T-cell (primary cell): ENCODE results near the gene GZMH. TPM values are rescaled to one million over a fixed set of nuclear protein-coding genes. Genes with fewer than 3 reads are reported as not detected.

Experiments
- ATAC-seq, 4 experiments: fragments of 200-7000 bp in 3 of 4; fragments of 150-1000 bp in 1 of 4; cut with Tn5 transposase; replicated peaks in 1 of 4; 1 replicate in 3 of 4; 2 replicates in 1 of 4; pipeline ENCODE4 v1.10.0; 2021; ENCODE audit warnings: moderate library complexity in 3 of 4, mild to moderate bottlenecking in 2 of 4, moderate number of reproducible peaks in 1 of 4
- CTCF ChIA-PET, 2 donors: fragments of 300-600 bp; sonication (Branson Sonifier 250); formaldehyde crosslinking; loops; one replicate each; lab custom pipeline; 2022; ENCODE audit warnings: antibody characterized with exemption in 2 of 2; lab: Charles Lee
- POLR2A ChIA-PET, 2 donors: fragments of 300-600 bp; sonication (Branson Sonifier 250); formaldehyde crosslinking; loops; one replicate each; lab custom pipeline; 2022; ENCODE audit warnings: antibody characterized with exemption in 2 of 2; lab: Charles Lee
- DNase-seq, 35 experiments: peaks; one replicate each; pipeline versions ENCODE4 v3.0.0 to v3.0.0-alpha.2; 2013 to 2023
- H3K27ac ChIP-seq: one replicate; pipeline ENCODE4 v1.5.1; 2013; ENCODE audit warnings: low read length
- H3K27me3 ChIP-seq, 2 experiments: replicated peaks in 1 of 2; 1 replicate in 1 of 2; 2 replicates in 1 of 2; pipeline versions ENCODE4 v1.6.1 to v1.7.0; 2013; ENCODE audit warnings: low read length in 1 of 2, mixed read lengths in 1 of 2; ENCODE audit not compliant: control insufficient read depth in 2 of 2, insufficient read depth in 2 of 2; ENCODE audit errors: extremely low read depth in 1 of 2
- H3K36me3 ChIP-seq, 2 donors: 1 replicate in 1 of 2; 2 replicates in 1 of 2; pipeline versions ENCODE4 v1.6.1 to v1.7.0; 2013; ENCODE audit warnings: low read length in 1 of 2; ENCODE audit not compliant: control insufficient read depth in 2 of 2, insufficient read depth in 1 of 2; ENCODE audit errors: extremely low read depth in 1 of 2
- H3K4me1 ChIP-seq, 2 experiments: 1 replicate in 1 of 2; 2 replicates in 1 of 2; pipeline versions ENCODE4 v1.6.1 to v1.7.0; 2013; ENCODE audit warnings: low read length in 2 of 2, mixed read lengths in 1 of 2; ENCODE audit not compliant: insufficient read depth in 2 of 2, control insufficient read depth in 1 of 2; ENCODE audit errors: extremely low read depth in 1 of 2
- H3K4me3 ChIP-seq, 2 donors: 1 replicate in 1 of 2; 2 replicates in 1 of 2; pipeline versions ENCODE4 v1.5.1 to v1.7.0; 2013; ENCODE audit warnings: mild to moderate bottlenecking in 2 of 2, low read length in 1 of 2, moderate library complexity in 1 of 2; ENCODE audit not compliant: control insufficient read depth in 1 of 2; ENCODE audit errors: extremely low read depth in 1 of 2
- H3K9me3 ChIP-seq: 2 replicates; pipeline ENCODE4 v1.7.0; 2013
- H3K27ac Mint-ChIP-seq, 2 donors: one replicate each; pipeline ENCODE4 v1.8.0; 2020 to 2021; ENCODE audit warnings: mild to moderate bottlenecking in 2 of 2, mixed read lengths in 2 of 2
- H3K27me3 Mint-ChIP-seq, 2 donors: one replicate each; pipeline ENCODE4 v1.8.0; 2021 to 2022; ENCODE audit warnings: mixed read lengths in 2 of 2
- H3K36me3 Mint-ChIP-seq: one replicate; pipeline ENCODE4 v1.8.0; 2021; ENCODE audit warnings: mixed read lengths
- H3K4me1 Mint-ChIP-seq, 3 donors: one replicate each; pipeline ENCODE4 v1.8.0; 2020 to 2022; ENCODE audit warnings: mixed read lengths in 3 of 3, mild to moderate bottlenecking in 1 of 3
- H3K4me3 Mint-ChIP-seq, 3 donors: one replicate each; pipeline ENCODE4 v1.8.0; 2020 to 2022; ENCODE audit warnings: mild to moderate bottlenecking in 3 of 3, mixed read lengths in 3 of 3, moderate library complexity in 3 of 3
- H3K9me3 Mint-ChIP-seq, 3 donors: one replicate each; pipeline ENCODE4 v1.8.0; 2020 to 2022; ENCODE audit warnings: mixed read lengths in 3 of 3
- WGBS: methylation state at CpG from one replicate; pipeline ENCODE4 v1.1.5; 2013; ENCODE audit warnings: missing lambda C conversion rate; ENCODE audit not compliant: insufficient coverage; 5-methylcytosine and 5-hydroxymethylcytosine counted together
- total RNA-seq, 35 experiments: library from RNA in 6 of 35; stranded (reverse) in 6 of 35; fragments of 120-200 nt in 1 of 35; gene quantifications; one replicate each; pipeline versions ENCODE4 v1.2.1 to v1.2.4 and lab custom pipeline; 2013 to 2026

GZMH gene
- total RNA-seq, 5 donors from 2014 or later (not counting 1 experiment from before 2014, with no cell fraction given): 4.0 to 148 (median 21.3) TPM

GRCh38 chr14:24613747-24614146, 4.3 kb upstream of the GZMH start:
- CTCF ChIA-PET: no interaction called here
- WGBS: no CpG with 5 or more reads among the region's 2 CpGs
- no peak for DNase-seq

GRCh38 chr14:24613241-24613640, 3.8 kb upstream of the GZMH start:
- Mint-ChIP-seq H3K4me3 (no peak overlapping the region), H3K4me1 (peaks cover 11 to 36% (median 14%) of the 10 kb centered on the region in 3 donors), H3K9me3 (peaks cover 0 to 7% (median 0%) of the 10 kb centered on the region in 3 donors), H3K36me3 (no peaks in the 10 kb centered on the region), H3K27me3 (peaks cover 0 to 3% of the 10 kb centered on the region in 2 donors), H3K27ac (peak overlapping the region in 1 of 2 donors; percentile 20)
- ATAC-seq (no peak), DNase-seq (no peak)
- POLR2A ChIA-PET: no interaction called here
- CTCF ChIA-PET: no interaction called here
- Histone ChIP-seq H3K9me3 (no peaks in the 10 kb centered on the region), H3K27me3 (no peaks in the 10 kb centered on the region), H3K36me3 (no peaks in the 10 kb centered on the region), H3K4me1 (peaks cover 0 to 30% of the 10 kb centered on the region in 2 experiments), H3K27ac (peak overlapping the region; percentile 40), H3K4me3 (no peak overlapping the region)
- no CpG with 5 or more reads among the region's 1 CpG for WGBS

More at GRCh38 chr14:24613747-24614146, 4.3 kb upstream of the GZMH start:
- H3K27ac Mint-ChIP-seq: peak overlapping the region in 1 of 2 donors; percentile 20
- no peaks in the 10 kb centered on the region for H3K36me3 Mint-ChIP-seq
- Histone ChIP-seq H3K36me3 (no peaks in the 10 kb centered on the region), H3K4me3 (no peak overlapping the region), H3K27ac (peak overlapping the region; percentile 40), H3K4me1 (peaks cover 0 to 26% of the 10 kb centered on the region in 2 experiments), H3K9me3 (no peaks in the 10 kb centered on the region), H3K27me3 (no peaks in the 10 kb centered on the region)
- peaks cover 11 to 32% (median 12%) of the 10 kb centered on the region in 3 donors for H3K4me1 Mint-ChIP-seq
- H3K4me3 Mint-ChIP-seq: no peak overlapping the region
- H3K27me3 Mint-ChIP-seq: peaks cover 0 to 3% of the 10 kb centered on the region in 2 donors
- POLR2A ChIA-PET: no interaction called here
- no peak for ATAC-seq
- H3K9me3 Mint-ChIP-seq: peaks cover 0 to 7% (median 0%) of the 10 kb centered on the region in 3 donors

- Mint-ChIP-seq H3K9me3 (peaks cover 0 to 7% (median 0%) of the 10 kb centered on the region in 3 donors), H3K36me3 (no peaks in the 10 kb centered on the region), H3K27ac (peak overlapping the region; percentile 3 to 20), H3K4me1 (peaks cover 15 to 44% (median 18%) of the 10 kb centered on the region in 3 donors), H3K27me3 (peaks cover 0 to 3% of the 10 kb centered on the region in 2 donors), H3K4me3 (no peak overlapping the region)
- CTCF ChIA-PET: no interaction called here
- DNase-seq: peak in 1 of 35 experiments; percentile 40
- POLR2A ChIA-PET: no interaction called here
- Histone ChIP-seq H3K27ac (peak overlapping the region; percentile 40), H3K27me3 (no peaks in the 10 kb centered on the region), H3K36me3 (no peaks in the 10 kb centered on the region), H3K4me1 (peaks cover 0 to 40% of the 10 kb centered on the region in 2 experiments), H3K9me3 (no peaks in the 10 kb centered on the region), H3K4me3 (no peak overlapping the region)
- ATAC-seq: no peak
These were observed 2.7 kb upstream of the GZMH start for GRCh38 chr14:24612196-24612595.

DNA sequence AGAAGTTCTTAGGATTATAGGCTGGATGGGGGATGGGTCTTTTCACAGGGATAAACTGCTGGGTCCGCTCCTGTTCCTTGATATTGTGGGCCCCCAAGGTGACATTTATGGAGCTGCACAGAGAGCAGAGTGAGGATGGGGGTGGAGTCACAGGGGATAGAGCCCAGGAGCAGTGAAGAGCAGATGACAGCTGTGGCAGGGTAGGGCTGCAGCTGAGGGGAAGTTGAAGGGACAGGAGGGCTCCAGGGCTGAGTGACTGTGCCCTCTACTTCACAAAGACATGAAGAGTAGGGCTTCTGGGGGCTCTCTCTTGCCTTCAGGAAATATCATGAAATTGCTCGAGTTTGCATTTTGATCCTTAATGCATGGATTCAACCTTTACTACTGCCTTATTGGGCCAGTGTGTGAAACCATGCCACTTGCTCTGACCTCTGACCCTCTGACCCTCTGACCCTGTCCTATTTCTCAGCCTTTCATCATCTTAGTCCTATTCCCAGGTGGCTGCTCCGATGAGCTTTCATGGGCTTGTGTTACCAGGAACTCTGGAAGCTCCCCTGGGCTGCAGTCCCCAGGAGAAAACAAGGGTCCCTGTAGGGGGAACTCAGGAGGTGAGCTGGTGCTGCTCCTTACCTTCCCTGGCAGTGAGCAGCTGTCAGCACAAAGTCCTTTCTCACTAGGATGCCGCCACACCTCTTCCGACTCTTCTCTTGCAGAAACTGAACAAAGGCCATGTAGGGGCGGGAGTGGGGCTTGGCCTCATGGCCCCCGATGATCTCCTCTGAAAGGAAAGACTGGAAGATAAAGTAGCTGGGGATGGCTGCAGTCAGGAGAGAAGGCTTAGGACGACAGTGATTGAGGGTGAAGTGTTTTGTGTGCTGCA, 1.6 kb downstream of the GZMH start:
- H3K4me1 ChIP-seq: peaks cover 5 to 54% of the 10 kb centered on the region in 2 experiments
- DNase-seq (no peak), ATAC-seq (no peak)
- Mint-ChIP-seq H3K4me3 (peak overlapping the region; percentile 37 to 58 (median 39)), H3K4me1 (peaks cover 15 to 53% (median 26%) of the 10 kb centered on the region in 3 donors), H3K9me3 (peaks cover 0 to 7% (median 0%) of the 10 kb centered on the region in 3 donors), H3K27me3 (peaks cover 0 to 4% of the 10 kb centered on the region in 2 donors), H3K27ac (peak overlapping the region in 1 of 2 donors; percentile 75), H3K36me3 (no peaks in the 10 kb centered on the region)
- no peaks in the 10 kb centered on the region for H3K9me3 ChIP-seq
- H3K27ac ChIP-seq: peak overlapping the region; percentile 56
- ChIA-PET CTCF (no interaction called here), POLR2A (no interaction called here)
- H3K4me3 ChIP-seq: peak overlapping the region in 1 of 2 donors; percentile 38
- WGBS: 59% methylated on average over 4 of the region's 8 CpGs
- peaks cover 0 to 6% of the 10 kb centered on the region in 2 experiments for H3K27me3 ChIP-seq
- H3K36me3 ChIP-seq: no peaks in the 10 kb centered on the region

GRCh38 chr14:24607081-24607480, 2.4 kb downstream of the GZMH start:
- WGBS: 14% methylated on average over 2 of the region's 4 CpGs
- ChIA-PET CTCF (no interaction called here), POLR2A (no interaction called here)
- H3K27me3 Mint-ChIP-seq: peaks cover 0 to 2% of the 10 kb centered on the region in 2 donors
- Histone ChIP-seq H3K27ac (no peak overlapping the region), H3K4me3 (peak overlapping the region in 1 of 2 donors; percentile 38), H3K36me3 (no peaks in the 10 kb centered on the region), H3K4me1 (peaks cover 5 to 46% of the 10 kb centered on the region in 2 experiments), H3K27me3 (peaks cover 0 to 6% of the 10 kb centered on the region in 2 experiments), H3K9me3 (no peaks in the 10 kb centered on the region)
- DNase-seq: peak in 2 of 35 experiments; percentile 9 to 31
- H3K4me1 Mint-ChIP-seq: peaks cover 15 to 46% (median 19%) of the 10 kb centered on the region in 3 donors
- H3K36me3 Mint-ChIP-seq: no peaks in the 10 kb centered on the region
- peaks cover 0 to 7% (median 0%) of the 10 kb centered on the region in 3 donors for H3K9me3 Mint-ChIP-seq
- ATAC-seq: peak in 1 of 4 experiments; percentile 36
- H3K4me3 Mint-ChIP-seq: peak overlapping the region; percentile 5 to 58 (median 39)
- H3K27ac Mint-ChIP-seq: peak overlapping the region; percentile 55 to 75

GRCh38 chr14:24606297-24606696, 3.2 kb downstream of the GZMH start:
- CTCF ChIA-PET: interaction anchor here (0.6 to 0.9 kb wide), 3 partner anchors 19 to 104 kb away, joined by 3 to 8 read pairs (median 3); no protein-coding TSS in a partner anchor
- POLR2A ChIA-PET: no interaction called here
- DNase-seq (no peak), ATAC-seq (no peak)
- H3K4me3 Mint-ChIP-seq: no peak overlapping the region
- Histone ChIP-seq H3K4me1 (peaks cover 5 to 42% of the 10 kb centered on the region in 2 experiments), H3K4me3 (peak overlapping the region in 1 of 2 donors; percentile 38), H3K27ac (no peak overlapping the region), H3K27me3 (peaks cover 0 to 6% of the 10 kb centered on the region in 2 experiments), H3K36me3 (no peaks in the 10 kb centered on the region), H3K9me3 (no peaks in the 10 kb centered on the region)
- WGBS: no CpG with 5 or more reads among the region's 3 CpGs
- peak overlapping the region in 1 of 2 donors; percentile 28 for H3K27ac Mint-ChIP-seq
- H3K4me1 Mint-ChIP-seq: peaks cover 15 to 41% (median 19%) of the 10 kb centered on the region in 3 donors
- H3K36me3 Mint-ChIP-seq: no peaks in the 10 kb centered on the region
- peaks cover 0 to 2% of the 10 kb centered on the region in 2 donors for H3K27me3 Mint-ChIP-seq
- peaks cover 0 to 5% (median 0%) of the 10 kb centered on the region in 3 donors for H3K9me3 Mint-ChIP-seq
